ENCODE results near the gene PHAF1.

The PHAF1 gene

DNA sequence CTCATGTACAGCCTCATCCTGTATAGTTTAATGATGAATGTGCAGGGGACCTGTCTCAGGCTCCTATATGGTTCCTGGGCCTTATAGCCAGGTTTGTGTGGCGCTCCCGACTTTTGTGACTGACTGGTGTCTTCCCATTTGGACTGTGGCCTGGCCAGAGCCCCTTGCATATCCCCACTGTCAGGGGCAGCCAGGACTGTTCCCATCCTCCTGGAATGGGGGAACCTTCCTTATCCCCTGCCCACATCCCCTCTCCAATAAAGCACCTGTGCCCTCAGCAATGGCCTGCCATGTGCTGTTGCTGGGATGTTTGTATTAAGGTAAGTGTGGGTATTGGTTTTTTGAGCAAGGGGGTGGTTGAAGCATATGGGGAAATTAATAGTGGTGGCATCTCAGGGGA lies 38.5 kb downstream of the PHAF1 start:
- no peak for DNase-seq

GRCh38 chr16:67148656-67149275 lies 39.0 kb downstream of the PHAF1 start:
- no peak for DNase-seq

DNA sequence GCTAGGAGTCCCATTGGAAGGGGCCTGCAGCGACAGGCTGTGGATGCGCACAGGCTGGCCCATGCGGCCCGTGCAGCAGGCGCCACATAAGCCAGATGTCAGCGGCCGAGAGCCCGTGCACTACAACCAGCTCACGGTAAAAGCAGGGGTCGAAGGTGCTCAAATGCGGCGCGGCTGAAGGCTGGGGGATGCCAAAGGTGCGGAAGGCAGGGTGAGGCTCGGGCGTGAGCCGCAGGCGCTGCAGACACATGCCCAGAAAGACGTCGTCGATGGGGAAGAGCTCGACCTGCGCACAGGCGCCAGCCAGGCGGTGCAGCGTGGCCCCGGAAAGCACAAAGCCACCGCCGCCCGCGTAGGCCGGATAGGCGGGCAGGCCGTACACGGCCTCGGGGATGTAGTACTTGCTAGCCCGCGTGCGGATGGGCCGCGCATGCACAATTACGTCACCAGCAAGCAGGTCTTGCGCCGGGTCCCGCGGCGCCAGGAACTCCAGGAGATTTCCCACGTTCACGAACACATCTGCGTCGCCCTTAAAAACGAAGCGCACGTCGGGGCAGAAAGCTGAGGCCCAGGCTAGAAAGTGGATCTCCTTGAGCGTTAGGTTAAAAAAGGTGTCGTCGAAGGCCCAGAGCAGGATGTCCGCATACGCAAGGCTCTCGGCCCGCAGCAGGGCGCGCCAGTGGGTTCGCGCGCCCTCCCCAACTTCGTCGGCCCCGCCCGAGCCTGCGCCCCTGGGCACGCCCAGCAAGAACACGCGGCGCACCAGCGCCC lies 39.7 kb downstream of the PHAF1 start:
- DNase-seq, result no peak

DNA sequence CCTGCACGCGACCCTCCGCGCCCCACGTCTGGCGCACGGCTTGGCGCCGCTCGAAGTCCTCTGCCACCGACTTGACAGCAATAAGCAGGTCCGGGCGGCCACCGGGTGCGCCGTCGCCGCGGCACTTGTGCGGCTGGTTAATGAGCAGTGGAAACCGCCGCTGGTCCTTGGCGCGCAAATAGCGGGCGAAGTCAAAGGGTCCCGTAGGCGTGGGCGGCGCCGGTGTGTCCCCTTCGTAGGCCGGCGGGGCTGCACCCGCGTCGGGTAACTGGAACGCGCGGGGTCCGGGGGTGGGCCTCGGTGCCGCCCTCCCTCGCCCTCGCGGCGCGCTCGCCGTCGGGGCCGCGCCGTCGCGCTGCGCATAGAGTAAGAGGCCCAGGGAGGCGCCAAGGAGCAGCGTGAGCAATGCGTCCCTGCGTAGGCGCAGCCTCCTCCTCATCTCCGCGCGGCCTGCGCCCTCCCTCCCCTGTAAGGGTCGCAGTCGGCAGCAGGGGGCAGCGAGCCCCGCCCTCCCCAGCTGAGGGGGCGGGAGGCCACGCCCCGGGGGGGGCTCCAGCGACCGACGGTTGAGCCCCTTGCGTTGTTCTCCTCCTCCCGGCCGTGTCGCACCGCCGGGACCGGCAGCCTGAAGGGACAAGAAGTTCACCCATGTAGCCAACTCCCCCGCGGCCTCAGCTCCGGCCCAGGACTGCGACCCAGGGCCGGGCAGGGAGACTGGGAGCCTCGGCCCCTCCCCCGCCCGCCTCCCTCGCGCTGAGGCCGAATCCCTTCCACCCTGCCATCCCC lies 40.5 kb downstream of the PHAF1 start:
- peak; percentile 46 for DNase-seq

DNA sequence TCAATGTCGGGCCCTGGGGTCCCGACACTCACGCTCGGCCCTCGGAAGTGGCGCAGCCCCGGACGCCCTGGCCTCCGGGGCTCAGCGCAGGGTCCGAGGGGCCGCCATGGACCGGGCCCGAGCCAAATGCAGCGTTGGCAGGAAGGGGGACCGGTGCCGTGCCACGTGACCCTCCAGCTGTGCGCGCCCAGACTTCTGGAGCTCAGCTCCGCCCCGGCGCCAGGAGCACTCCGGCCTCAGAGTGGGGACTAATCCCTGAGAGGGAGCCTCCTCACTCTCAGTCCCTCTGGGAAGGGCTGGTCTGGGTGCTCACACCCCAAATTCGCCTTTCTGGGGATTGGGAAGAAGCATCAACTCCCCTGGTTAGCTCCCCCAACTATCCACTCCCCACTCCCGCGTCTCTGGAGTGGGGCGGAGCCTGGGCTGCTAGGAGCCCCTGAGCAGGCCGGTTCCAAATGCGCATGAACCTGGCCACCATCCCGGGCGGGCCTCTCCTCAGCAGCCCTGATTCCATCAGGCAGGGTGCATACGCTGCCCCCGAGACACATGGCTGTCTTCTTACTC lies 41.2 kb downstream of the PHAF1 start, which contains the start of gene B3GNT9:
Gene B3GNT9 (minus strand): TSS at position 166 of the 564 bp plus-strand sequence. CDS start 513 bp downstream, outside the sequence.
- peak; percentile 41 for DNase-seq

GRCh38 chr16:67151431-67152097 lies 41.8 kb downstream of the PHAF1 start:
- no peak for DNase-seq

- DNase-seq, result no peak
Measured at GRCh38 chr16:67154578-67155294, 45.0 kb downstream of the PHAF1 start.

DNA sequence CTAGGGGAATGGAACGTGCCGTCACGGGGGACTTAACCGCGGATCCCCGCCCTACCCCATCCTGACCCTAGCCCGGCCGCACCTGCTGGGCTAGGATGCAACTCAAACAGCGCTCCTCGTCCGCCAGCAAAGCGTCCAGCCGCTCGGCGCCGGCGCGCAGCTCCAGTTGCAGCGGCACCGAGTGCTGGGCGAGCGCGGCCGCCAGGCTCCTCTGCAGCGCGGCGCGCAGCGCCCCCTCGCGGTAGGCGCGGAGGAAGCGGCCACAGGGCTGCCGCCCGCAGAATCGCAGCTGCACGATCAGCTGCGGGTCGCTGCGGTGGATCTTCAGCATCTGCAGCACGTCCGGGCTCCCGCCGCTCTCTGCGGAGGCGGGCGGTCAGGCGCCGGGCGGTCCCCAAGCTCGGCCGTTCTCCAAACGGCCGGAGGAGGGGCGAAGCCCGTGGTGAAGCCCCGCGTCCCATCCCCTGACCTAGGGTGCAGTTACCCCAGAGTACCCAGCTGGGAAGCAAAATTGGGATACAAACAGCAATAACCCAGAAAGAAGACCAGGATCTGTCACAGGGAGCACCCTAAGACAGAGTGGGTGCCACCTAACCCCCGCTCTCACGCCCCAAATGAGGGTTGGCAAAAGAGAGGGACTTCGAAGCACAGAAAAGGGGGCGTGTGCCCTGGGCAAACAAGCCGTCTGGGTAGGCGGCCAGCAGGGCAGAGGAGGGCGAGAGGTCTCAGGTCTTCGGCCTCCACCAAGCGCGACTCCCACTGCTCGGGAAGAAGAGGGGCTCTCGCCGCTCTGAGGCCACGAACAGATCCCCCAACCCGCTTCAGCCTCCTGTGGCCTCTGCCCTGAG lies 45.8 kb downstream of the PHAF1 start:
- peak; percentile 82 for DNase-seq

GRCh38 chr16:67156143-67156844 lies 46.6 kb downstream of the PHAF1 start:
- DNase-seq, result no peak

DNA sequence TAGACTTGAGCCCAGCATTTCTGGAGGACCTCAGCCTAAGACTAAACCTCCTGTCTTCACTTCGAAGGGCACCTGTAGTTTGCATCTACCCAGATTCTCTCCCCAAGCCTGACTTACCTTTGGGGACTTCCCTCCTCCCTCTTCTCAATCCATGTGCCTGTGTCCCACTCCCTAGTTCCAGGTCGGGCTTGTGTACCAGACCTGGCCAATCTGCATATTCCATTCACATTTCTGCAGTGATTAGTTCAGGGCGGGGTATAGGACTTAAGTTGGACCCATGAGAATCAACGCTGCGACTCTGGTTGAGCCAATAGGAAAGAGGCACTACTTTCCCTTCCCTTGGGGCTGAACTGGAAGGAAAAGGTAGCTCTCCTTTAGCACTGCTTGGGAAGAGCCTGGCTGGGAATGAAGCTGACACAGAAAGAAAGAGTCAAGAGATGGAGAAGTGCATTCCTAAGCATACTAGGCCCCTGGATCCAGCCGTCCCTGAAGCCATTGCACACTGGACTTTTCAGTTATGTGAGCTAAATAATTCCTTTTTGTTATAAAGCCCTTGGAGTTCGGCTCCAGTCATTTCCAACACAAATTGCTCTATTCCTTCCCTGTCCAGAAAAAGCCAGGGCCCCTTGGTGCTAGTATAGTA lies 47.5 kb downstream of the PHAF1 start:
- DNase-seq, result no peak

DNA sequence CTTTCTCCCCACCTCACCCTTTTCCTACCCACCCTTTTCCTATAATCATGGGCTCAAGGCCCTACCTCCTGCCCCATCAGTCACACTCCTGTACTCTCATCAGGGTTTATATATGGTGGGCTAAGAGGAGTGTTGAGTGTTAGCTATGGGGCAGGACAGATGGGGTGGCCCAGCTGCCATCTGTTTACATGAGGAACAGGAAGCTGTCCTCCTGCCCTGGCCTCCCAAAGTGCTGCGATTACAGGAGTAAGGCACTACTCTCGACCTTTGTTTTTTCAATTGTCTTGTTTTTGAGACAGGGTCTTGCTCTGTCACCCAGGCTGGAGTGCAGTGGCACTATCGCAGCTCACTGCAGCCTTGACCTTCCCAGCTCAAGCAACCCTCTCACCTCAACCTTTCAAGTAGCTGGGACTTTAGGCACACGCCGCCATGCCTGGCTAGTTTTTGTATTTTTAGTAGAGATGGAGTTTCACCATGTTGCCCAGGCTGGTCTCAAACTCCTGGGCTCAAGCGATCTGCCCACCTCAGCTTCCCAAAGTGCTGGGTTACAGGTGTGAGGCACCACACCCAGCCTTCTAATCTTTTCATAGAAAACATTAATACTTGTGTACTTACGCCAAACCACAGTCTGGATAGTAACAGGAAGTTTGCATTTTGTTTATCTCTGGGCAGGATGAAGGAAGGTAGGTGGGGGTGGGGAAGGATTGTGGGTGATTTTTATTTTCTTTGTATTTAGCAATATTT lies 48.3 kb downstream of the PHAF1 start:
- DNase-seq, result peak; percentile 74

- DNase-seq, result peak; percentile 92
Measured at GRCh38 chr16:67158637-67159600, 49.2 kb downstream of the PHAF1 start.

DNA sequence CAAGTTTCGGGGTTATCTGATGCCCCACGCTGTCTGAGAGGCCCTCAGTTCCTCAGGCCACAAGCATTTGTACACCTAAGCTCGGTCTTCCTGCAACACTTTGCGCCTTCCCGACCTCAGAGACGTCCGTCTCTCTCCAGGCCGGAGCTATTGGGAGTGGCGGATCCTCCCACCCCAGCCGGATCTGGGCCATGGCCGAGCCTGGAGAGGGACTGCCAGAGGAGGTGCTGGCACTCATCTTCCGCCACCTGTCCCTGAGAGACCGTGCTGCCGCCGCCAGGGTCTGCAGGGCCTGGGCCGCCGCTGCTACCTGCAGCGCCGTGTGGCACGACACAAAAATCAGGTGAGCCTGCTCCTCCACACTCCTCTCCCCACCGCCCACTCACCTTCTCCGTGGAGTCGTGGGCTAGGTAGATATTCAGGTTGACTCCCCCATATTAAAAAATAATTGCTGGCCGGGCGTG lies 51.9 kb downstream of the PHAF1 start:
- DNase-seq, result no peak

DNA sequence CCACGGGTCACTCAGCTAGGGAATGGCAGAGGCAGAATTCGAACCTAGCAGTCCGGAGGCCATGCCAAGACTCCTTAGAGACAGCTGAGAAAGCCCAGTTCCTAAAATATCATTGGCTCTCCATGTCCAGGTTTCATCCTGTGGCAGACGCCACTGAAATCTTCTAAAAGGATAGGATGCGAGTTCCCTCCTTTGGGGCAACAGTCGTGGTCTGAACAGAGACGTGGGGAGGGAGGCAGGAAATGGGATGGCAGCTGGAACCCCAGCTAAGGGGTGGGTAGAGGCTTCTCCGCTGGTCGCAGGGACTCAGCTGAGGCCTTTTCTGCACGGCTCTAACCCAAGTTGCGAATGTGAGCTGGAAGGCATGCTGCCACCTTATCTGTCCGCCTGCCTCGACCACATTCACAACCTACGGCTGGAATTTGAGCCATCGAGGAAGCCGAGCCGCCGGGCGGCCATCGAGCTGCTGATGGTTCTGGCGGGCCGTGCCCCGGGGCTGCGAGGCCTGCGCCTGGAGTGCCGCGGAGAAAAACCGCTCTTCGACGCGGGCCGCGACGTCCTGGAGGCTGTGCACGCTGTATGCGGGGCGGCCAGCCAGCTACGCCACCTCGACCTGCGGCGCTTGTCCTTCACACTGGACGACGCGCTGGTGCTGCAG lies 52.9 kb downstream of the PHAF1 start:
- no peak for DNase-seq

- DNase-seq, result peak; percentile 62
Measured at GRCh38 chr16:67163164-67163998, 53.6 kb downstream of the PHAF1 start.

DNA sequence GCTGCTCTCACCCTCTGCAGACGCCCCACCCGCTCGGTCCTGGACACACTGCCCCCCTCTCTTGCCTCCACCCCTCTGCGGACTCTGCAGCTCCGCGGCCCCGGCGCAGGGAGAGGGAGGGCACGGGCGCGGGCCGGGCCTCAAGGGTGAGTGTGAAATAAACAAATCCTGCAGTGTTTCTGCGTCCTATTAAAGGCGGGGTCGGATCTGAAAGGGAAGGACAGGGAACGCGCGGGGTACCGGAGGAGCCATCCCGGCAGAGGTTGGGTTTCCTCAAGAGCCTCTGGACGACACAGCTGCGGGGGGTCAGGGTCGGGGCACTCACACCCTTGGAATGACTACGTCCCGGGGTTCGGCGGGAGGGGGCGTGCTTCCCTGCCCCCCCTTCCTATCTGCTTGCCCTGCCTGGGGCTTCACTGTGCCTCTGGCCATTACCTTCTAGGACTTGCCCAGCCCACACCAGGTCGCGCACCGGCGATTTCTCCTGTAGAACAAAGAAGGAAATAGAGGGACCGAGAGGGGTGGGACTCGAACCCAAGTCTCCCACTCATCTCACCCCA lies 54.3 kb downstream of the PHAF1 start:
- DNase-seq, result no peak

Data from CD4-positive, alpha-beta T cell treated with Interleukin-21 for 1 hour (primary cell).